DOHH2 (cell line): Measurements from ENCODE around the gene ADCY7.

Experiments used
- CTCF ChIP-seq: fragments of 200-600 bp; sonication (generic); IDR thresholded peaks from one replicate; pipeline ENCODE4 v1.5.1; 2014; ENCODE audit warnings: antibody characterized with exemption, mild to moderate bottlenecking, low read depth, low read length; ENCODE audit not compliant: poor library complexity, severe bottlenecking
- EZH2phosphoT487 ChIP-seq: fragments of 200-600 bp; sonication (generic); IDR thresholded peaks from 2 replicates; pipeline ENCODE4 v1.6.1; 2017; ENCODE audit warnings: borderline replicate concordance, mild to moderate bottlenecking, antibody characterized with exemption, low read length, moderate library complexity, mixed read lengths

- no peak for TF ChIP-seq CTCF
- no peak for TF ChIP-seq EZH2phosphoT487
Measured at GRCh38 chr16:50365791-50366575, 99.6 kb downstream of the ADCY7 start.
